Esophagus squamous epithelium (tissue), 4 donors: ENCODE results near the gene DPH2.

Experiments
- CTCF ChIP-seq, 6 experiments: fragments of 450-650 bp in 4 of 6; fragments of 200-600 bp in 2 of 6; sonication (generic) in 2 of 6; IDR thresholded peaks; one replicate each; pipeline ENCODE4 v1.5.1; 2016 to 2019; ENCODE audit warnings: antibody characterized with exemption in 6 of 6, mild to moderate bottlenecking in 4 of 6, moderate library complexity in 4 of 6
- POLR2A ChIP-seq, 4 donors: fragments of 450-650 bp; IDR thresholded peaks; one replicate each; pipeline ENCODE4 v1.6.1; 2017; ENCODE audit warnings: antibody characterized with exemption in 4 of 4, mild to moderate bottlenecking in 4 of 4, moderate library complexity in 3 of 4

GRCh38 chr1:44010935-44011471, 41.2 kb downstream of the DPH2 start:
- no peak for TF ChIP-seq CTCF (IDR thresholded peaks at IDR 0.05)
- TF ChIP-seq POLR2A (IDR thresholded peaks at IDR 0.05), result no peak
